AG10803 (cell line): ENCODE measurements around the gene FAM43B.

ENCODE experiments used
- DNase-seq: peaks from one replicate; pipeline ENCODE4 v3.0.0; 2010; ENCODE audit warnings: low read depth
- H3K4me3 ChIP-seq: 2 replicates; pipeline ENCODE4 v1.5.1; 2011; ENCODE audit warnings: mild to moderate bottlenecking, low read length, control low read depth
- TF ChIP-seq, protein P1 (sequence below): conservative IDR thresholded peaks from 2 replicates; pipeline ENCODE4 v1.5.1; 2011; ENCODE audit warnings: mild to moderate bottlenecking, low read length, control low read depth, inconsistent platforms

The FAM43B gene

GRCh38 chr1:20603504-20604464 lies 51.4 kb downstream of the FAM43B start:
- TF ChIP-seq, protein P1, sequence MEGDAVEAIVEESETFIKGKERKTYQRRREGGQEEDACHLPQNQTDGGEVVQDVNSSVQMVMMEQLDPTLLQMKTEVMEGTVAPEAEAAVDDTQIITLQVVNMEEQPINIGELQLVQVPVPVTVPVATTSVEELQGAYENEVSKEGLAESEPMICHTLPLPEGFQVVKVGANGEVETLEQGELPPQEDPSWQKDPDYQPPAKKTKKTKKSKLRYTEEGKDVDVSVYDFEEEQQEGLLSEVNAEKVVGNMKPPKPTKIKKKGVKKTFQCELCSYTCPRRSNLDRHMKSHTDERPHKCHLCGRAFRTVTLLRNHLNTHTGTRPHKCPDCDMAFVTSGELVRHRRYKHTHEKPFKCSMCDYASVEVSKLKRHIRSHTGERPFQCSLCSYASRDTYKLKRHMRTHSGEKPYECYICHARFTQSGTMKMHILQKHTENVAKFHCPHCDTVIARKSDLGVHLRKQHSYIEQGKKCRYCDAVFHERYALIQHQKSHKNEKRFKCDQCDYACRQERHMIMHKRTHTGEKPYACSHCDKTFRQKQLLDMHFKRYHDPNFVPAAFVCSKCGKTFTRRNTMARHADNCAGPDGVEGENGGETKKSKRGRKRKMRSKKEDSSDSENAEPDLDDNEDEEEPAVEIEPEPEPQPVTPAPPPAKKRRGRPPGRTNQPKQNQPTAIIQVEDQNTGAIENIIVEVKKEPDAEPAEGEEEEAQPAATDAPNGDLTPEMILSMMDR: no peak
- DNase-seq: peak; percentile 94
- no peak overlapping the region for H3K4me3 ChIP-seq
